Measurements from ENCODE around the gene TBCD.
A peak's percentile ranks its signal among the peaks of the same experiment; 100 is the strongest.
"Not testable (repeated sequence)": the region's sequence is repeated elsewhere in the genome, so short reads cannot be mapped to it uniquely, and the experiment has no call there.

The TBCD gene

DNA sequence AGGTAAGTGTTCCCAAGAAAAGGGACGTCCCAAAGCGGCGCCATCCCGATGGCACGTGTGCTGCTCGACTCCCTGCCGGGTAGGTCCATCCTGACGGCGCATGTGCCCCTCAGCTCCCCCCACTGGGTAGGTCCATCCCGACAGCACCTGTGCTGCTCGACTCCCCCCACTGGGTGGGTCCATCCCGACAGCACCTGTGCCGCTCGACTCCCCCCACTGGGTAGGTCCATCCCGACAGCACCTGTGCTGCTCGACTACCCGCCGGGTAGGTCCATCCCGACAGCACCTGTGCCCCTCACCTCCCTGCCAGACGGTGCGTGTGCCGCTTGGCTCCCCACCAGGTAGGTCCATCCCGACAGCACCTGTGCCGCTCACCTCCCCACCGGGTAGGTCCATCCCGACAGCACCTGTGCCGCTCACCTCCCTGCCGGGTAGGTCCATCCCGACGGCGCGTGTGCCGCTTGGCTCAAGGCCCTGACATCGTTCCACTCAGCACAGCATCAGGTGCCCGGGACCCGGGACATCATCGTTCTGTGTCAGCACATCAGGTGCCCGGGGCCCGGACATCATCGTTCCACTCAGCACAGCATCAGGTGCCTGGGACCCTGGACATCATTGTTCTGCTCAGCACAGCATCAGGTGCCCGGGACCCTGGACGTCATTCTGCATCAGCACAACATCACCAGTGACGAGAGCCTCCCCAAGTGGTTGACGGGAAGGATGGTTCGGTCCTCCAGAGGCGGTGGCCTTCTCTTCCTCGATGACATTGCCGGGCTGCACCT, 22.2 kb upstream of the TBCD start:
- no peak for DNase-seq (ENCODE audit: low spot score)

DNA sequence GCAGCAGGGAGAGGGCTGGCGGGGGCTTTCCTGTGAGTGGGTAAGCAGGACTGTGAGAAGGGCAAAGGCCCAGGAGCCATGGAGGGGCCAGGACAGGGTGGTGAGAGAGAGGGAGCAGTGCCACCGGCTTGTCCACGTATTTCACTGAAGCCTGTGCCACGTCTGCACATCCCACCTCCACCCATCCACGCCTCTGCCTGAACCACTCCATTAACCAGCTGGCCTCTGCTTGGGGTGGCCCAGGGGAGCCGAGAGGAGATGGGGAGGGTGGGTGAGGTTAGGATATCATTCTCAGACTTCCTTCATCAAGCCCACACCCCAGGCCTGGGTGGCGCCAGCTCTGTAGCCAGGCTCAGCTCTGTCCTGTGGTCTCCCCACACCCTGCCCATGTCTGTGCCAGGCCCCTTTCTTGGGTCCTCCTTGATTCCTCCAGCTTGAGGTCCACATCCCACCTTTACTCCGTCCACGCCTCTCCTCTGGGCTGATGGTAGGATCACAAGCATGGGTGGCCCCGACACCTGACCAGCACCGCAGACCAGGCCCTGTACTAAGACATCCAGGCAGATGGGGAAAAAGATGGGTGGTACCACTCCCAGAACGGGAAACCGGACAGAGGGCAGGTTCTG, 19.6 kb upstream of the TBCD start:
- DNase-seq (ENCODE audit: low spot score), result no peak

DNA sequence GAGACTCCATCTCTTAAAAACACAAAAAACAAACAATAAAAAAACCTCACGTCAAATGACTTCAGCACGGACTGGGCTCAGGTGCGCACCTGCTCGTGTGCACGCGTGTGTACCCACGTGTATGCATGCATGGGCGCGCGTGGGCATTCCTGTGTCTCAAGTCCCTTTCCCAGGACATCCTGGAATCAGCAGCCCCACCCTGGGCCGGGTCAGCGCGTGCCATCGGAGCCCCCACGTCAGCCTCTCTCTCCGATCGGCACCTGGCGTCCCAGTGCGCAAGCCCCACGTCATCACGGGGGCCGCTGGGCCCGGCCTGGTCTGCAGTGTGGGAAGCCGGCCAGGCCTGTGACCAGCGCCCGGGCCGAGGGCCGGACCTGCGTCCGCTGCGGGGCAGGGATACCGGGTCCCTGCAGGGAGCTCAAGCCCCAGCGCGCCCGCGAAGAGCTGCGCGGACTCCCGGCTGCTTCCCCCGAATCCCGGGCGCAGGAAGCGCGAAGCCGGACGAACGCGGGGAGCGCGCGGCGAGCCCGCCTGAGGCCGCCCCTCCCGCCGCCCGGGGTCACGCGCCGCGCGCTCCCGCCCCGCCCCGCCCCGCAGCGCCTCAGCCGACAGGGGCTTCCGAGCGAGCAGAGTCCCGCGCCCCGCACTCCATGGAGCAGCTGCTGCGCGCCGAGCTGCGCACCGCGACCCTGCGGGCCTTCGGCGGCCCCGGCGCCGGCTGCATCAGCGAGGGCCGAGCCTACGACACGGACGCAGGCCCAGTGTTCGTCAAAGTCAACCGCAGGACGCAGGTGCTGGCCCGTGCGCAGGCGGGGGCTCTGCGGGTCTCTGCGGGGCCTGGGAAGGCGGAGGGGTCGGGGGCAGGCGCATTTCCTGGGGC, 16.6 kb upstream of the TBCD start, which contains the start of gene FN3K:
Gene FN3K, plus strand, starts transcription at position 629 of the 880 bp plus-strand sequence. Its CDS starts 22 bp downstream, at position 651.
- peak; percentile 18 for DNase-seq (ENCODE audit: low spot score)

DNA sequence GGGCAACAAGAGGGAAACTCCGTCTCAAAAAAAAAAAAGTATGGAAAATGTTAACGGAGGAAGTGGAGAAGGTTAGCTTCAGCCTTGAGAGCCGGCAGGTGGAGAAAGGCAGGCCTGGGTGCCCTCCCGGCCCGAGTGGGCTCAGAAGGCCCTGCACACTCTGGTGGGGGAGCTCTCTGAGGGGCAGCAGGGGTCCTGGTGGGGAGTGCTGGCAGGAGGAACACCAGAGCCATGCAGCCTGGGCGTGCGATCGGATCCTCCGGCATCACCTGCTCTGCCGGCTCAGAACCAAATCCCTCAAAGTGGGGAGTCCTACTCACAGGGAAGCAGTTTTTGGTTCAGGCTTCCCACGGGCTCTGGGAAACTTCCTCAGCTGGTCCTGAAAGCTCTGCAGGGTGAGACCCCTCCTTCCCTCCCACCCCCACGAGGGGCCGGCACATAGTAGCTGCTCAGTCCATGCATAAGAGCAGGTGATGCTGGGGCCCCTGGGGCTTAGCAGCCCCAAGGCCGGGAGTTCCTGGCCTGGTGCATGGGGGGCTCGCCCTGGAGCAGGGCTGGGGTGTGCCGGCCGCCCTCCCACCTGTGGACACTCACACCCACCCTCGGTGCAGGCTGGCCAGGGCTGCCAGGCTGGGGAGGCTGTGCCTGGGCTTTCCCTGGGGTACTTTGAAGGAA, 15.2 kb upstream of the TBCD start:
- DNase-seq (ENCODE audit: low spot score), result no peak

DNA sequence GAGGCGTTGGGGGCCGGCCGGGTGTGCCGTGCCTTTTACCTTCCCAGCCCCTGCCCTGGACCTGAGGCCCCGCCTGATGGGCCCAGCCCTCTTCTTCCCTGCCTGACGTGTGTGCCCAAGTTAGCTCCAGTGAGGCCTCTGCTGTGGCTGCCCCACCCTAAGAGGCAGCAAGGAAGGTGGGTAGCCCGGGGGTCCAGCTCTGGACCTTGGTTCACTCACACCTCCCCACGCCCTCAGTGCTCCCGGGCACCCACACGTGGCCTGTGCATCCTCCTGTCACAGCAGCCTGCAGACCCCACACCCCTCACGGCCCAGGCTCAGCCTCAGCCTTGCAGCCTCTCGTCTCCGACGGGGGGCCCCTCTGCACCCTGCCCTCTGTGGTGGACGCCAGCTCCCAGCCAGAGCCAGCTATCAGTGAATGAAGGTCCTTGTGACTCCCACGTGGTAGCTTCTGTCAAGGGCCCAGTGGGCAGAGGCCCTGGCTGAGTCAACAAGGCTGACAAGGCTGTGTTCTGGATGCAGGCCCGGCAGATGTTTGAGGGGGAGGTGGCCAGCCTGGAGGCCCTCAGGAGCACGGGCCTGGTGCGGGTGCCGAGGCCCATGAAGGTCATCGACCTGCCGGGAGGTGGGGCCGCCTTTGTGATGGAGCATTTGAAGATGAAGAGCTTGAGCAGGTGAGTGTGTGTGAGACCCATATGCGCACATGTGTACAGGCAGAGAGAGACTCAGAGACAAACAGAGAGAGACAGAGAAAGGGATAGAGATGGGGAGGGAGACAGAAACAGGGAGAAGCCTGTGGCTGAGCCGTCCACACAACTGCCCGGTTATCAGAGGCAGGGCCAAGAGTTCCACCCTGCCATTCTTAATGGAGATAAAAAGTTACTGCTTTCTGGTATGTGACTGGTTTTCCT, 13.6 kb upstream of the TBCD start:
- peak; percentile 57 for DNase-seq (ENCODE audit: low spot score)

DNA sequence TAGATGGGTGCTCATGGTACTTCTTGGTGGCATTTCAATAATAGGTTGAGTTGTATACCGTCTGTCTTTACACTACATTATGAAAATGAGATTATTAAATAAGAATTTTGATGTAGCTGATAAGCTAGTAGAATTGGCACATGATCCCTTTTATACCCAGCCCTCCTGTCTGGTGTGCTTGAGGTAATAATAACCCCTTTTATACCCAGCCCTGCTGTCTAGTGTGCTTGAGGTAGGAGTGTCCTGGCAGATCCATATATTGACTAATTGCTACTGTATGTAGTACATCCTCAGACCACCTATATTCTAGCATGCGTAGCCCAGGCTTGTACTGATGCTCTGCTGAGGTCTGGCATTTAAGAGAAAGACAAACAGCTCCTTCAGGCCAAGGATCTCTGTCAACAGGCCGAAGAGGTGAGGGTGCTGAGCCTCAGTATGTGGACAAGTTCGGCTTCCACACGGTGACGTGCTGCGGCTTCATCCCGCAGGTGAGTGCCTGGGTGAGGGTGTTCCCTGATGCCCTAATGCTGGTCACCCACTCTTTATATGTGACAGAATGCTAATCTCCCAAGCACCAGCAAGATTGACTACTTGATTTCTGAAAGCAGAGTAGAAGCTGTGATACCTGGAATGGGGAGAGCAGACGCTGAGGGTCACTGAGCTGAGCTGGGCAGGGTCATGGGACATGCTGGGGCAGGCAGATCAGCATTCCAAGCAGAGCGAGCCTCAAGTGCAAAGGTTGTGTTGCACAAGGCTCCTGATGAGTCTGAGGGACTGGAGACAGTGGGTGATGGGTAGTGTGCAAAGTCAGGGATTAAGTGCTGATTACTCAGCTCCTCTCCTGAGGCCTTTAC, 10.7 kb upstream of the TBCD start:
- no peak for DNase-seq (ENCODE audit: low spot score)

DNA sequence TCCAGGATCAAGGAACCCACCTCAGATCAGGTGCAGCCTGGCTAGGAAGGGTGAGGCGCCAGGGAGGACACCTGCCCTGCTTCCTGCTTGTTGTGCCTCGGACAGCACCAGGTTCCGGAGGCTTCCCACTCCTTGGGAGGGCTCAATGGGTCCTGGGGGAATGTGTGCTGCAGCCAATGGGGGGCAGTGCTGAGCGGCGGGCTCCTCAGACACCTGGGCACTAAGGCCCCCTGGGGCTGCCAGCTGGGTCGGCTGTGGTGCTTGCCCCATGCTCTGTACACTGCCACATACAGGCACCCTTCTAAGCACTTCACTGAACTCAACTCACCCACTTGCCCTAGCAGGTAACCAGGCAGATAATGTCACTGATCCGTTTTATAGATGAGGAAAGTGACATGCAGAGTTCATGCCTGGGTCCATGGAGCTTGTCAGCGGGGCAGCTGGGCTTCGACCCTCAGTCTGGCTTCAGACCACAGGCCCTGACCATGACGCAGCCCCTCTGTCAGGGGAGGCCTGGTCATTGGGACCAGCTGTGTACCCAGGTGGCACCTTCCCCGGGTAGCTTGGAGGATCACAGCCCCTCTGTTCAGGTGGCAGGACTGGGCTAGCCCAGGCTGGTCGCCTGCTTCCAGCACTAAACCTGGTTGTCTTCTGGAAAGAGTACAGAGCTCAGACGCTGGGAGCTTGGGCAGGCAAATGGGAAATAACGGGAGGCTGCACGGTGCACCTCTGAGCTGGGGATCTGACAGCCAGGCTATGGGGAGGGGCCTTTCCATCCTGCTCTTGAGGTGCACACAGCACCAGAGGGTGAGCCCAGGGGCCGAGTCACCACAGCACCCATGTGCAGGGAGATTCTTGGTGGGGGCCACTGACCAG, 8.3 kb upstream of the TBCD start:
- no peak for DNase-seq (ENCODE audit: low spot score)

DNA sequence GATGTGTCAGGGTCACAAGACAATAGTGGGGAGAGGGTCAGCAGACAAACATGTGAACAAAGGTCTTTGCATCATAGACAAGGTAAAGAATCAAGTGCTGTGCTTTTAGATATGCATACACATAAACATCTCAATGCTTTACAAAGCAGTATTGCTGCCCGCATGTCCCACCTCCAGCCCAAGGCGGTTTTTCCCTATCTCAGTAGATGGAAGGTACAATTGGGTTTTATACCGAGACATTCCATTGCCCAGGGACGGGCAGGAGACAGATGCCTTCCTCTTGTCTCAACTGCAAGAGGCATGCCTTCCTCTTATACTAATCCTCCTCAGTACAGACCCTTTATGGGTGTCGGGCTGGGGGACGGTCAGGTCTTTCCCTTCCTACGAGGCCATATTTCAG, 7.1 kb upstream of the TBCD start:
- not testable (repeated sequence) for DNase-seq (ENCODE audit: low spot score)

DNA sequence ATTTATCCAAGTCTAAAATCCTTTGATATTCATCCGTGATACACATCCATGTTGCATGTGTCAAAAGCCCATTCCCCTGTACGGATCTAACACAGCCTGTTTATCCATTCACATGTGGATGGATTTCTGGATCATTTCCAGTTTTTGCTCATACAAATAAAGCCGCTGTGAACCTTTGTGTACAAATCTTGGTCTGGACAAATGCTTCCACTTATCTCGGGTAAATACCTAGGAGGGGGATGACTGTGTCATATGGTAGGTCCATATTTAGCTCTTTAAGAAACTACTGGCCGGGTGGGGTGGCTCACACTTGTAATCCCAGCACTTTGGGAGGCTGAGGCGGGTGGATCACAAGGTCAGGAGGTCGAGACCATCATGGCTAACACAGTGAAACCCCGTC, 6.3 kb upstream of the TBCD start:
- DNase-seq (ENCODE audit: low spot score), result no peak

DNA sequence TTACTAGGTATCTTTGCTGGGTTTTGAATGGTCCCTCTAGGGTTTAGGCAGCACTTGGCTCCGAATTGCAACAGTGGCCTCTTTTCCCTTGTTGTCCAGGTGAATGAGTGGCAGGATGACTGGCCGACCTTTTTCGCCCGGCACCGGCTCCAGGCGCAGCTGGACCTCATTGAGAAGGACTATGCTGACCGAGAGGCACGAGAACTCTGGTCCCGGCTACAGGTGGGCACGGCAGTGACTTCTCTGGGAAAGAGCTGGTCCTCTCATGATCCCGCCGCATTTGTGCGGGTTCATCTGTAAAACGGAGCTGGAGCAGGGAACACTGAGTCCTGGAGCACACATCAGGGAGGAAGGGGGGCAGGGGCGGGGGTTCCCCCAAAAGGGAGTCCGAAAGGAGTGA, 3.1 kb upstream of the TBCD start:
- DNase-seq (ENCODE audit: low spot score), result no peak

DNA sequence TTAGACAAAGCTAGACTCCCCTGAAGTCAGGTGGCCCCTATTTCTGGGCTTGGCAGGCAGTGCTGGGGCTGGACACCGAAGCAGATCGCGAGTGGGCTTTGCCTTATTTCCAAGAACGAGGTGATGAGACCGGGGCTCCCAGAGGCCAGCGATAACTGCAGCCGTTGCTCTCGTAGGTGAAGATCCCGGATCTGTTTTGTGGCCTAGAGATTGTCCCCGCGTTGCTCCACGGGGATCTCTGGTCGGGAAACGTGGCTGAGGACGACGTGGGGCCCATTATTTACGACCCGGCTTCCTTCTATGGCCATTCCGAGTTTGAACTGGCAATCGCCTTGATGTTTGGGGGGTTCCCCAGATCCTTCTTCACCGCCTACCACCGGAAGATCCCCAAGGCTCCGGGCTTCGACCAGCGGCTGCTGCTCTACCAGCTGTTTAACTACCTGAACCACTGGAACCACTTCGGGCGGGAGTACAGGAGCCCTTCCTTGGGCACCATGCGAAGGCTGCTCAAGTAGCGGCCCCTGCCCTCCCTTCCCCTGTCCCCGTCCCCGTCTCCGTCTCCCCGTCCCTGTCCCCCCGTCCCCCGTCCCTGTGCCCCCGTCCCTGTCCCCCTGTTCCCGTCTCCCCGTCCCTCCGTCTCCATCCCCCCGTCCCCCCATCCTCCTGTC, 1.5 kb upstream of the TBCD start:
- no peak for DNase-seq (ENCODE audit: low spot score)

DNA sequence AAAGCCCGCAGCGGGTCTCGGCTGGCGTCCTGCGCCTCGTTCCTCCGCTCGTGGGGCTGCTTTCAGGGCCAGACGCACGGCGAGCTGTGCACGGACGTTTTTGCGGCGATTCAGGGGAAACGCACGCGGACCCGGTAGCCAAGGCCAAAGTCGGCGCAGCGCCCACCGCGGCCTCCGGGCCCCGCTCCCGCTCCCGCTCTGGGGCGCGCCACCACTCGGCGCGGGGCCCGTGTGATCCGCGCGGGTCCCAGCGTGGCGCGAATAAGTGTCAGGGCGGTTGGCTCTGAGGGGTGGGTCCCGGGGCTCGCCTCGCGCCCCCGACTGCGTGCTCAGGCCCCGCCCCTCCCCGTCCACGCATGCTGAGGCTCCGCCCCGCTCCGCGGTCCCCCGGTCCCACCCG, 694 bp upstream of the TBCD start:
- DNase-seq (ENCODE audit: low spot score), result no peak

DNA sequence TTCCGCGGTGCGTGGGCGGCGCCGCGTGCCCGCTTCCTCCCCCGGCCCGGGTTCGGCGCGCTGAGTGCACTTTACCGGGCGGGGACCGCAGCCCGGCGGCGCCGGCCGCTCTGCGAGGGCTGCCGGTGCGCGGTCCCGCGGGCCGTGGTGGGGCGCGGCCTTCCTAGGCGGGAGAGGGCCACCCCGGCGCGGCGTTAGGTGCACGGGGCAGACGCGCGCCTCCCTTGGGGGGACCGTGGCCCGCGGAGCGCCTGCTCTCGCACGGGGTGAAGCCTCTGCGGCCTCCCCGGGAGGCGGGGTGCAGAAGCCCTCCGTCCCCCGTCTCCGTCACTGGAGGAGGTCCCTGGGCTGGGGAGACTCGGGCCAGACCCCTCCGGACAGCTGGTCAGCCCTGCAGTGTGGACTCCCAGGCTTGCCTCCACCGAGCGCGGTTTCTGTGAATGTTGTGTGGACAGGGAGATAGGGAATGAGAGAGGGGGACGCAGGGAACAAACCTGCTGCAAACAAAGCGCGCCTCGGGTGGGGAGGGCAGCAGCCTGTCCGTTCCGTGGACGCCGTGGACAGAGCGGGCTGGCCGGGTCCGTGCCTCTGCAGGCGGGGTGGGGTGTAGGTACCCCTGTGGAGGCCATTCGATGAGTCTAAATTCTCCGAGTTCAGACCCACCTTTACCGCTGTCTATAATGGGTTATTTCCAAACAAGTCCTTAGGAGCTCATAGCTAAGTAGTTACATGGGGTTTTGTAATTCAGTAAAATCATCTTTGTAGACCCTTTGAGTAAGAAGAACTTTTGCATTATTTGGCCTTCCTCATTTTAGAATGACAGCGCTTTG, 721 bp downstream of the TBCD start:
- DNase-seq (ENCODE audit: low spot score), result no peak

DNA sequence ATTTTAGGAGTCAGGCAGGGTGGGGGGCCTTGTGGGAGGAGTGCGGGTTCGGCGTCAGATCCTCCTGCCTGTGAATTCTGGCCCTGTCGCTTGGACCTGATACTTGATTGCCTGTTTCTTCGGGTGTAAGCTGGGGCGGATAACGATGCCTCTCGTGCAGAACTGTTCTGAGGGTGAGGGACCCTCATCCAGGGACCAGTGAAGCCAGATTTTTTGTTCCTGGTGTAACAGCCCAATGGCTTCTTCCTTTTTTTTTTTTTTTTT, 1.3 kb downstream of the TBCD start:
- no peak for DNase-seq (ENCODE audit: low spot score)

DNA sequence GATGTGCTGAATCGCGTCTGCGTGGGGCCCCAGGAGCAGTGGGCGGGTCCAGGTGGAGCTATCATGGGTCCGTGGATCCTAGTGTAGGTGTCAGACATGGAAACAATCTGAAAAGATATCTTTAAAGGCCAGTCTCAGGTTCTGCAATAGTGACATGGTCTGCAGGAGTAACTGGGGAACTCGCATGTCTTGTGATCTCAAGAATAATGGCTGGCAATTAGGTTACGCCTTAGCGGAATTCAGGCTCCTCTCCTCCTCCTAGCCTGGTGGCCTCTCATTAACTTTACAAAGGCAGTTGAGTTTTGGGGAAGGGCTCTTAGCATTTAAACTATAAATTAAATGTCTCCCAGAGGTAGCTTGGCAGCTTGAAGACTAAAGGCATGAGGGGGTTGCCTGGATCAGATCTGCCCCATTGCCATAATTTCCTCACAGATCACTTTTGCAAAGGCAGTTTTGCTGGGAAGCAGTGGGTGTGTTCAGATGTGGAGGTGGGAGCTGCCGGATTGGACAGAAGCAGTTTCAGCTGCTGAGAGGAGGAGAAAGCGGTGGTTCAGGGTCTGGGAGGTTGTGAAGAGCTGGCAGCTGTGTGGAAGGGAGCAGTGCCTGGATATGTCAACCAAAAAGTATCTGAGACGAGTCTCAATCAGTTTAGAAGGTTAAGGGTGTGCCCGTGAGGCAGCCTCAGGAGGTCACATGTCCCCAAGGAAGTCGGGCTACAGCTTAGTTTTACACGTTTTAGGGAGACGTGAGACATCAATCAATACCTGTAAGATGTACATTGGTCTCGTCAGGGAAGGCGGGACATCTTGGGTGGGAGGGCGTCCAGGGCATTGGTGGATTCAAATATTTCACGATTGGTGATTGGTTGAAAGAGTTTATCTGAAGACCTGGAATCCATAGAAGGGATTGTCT, 2.7 kb downstream of the TBCD start:
- DNase-seq (ENCODE audit: low spot score), result peak; percentile 21

DNA sequence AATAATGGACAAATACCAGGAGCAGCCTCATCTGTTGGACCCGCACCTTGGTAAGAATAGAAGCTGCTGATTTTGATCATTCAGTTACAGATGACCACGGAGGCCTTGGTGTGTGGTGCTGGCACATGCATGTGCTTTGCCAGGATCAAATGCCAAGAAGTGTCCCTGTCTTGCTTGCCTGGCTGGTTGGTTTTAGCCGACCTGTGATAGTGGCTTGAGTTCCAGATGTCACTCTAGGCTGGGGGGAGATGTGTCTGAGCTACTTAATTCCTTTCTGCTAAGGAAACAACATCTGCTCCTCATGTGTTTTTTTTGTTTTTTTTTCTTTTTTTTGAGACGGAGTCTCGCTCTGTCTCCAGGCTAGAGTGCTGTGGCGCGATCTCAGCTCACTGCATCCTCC, 4.3 kb downstream of the TBCD start:
- no peak for DNase-seq (ENCODE audit: low spot score)

DNA sequence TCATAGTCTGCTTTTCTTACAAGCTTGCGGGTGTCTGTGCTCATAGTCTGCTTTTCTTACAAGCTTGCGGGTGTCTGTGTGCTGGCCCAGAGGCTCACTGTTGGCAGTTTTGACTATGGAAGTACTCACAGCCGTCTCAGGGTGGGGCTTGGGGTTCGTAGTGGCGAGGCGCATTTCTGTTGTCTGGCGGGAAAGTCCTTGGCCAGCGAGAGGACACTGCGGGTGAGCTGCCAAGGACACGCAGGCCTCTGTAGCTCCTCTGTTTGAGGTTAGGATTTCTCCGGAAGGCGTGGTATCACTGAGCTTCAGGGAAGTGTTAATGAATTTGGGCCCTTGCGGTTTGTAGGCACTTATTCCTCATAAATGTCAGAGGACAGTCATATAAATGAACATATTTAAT, 13.5 kb downstream of the TBCD start:
- DNase-seq (ENCODE audit: low spot score), result no peak

Measured in hematopoietic multipotent progenitor cell treated with erythropoietin and hydrocortisone succinate and interleukin-3 and kit ligand, for 17 days (in vitro differentiated cells).